Measurements from ENCODE around the gene LHFPL3.

GRCh38 chr7:104695563-104695962 lies 367.2 kb downstream of the LHFPL3 start:
- TF ChIP-seq CTCF (IDR thresholded peaks at IDR 0.05) (no peak), EZH2phosphoT487 (IDR thresholded peaks at IDR 0.05) (no peak), EZH2 (IDR thresholded peaks at IDR 0.05) (no peak)
